ENCODE measurements around the gene PCSK4. TPM values are rescaled to one million over a fixed set of nuclear protein-coding genes. Genes with fewer than 3 reads are reported as not detected.

The PCSK4 gene
- polyA plus RNA-seq, 1 donor, result 1.4 TPM

DNA sequence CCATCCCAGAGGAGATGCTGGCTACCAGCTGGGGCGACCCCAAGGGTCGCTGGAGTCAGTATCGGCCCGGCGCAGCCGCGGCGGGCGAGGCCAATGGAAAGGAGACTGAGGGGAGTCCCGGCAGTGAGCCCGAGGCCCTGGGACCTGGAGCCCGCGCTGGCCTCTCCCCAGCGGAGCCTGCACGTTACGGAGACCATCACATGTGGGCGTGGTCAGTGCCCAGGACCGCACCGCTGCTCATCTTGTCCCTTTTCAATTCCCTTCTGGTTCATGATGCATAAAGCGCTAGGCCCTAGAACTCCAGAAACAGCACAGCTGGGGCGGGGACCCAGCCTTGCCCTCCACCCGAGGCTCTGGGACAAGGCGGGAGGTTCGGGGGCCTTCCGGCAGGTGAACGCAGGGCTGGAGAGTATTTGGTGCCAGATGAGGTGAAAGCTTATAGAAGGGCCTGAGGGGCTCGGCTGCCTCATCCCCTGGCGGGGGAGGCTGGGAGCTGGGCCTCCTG, 19.1 kb downstream of the PCSK4 start:
- DNase-seq (ENCODE audit: low read depth), result no peak

- no peak for DNase-seq (ENCODE audit: low read depth)
Observed at GRCh38 chr19:1470305-1471009, 19.7 kb downstream of the PCSK4 start.

DNA sequence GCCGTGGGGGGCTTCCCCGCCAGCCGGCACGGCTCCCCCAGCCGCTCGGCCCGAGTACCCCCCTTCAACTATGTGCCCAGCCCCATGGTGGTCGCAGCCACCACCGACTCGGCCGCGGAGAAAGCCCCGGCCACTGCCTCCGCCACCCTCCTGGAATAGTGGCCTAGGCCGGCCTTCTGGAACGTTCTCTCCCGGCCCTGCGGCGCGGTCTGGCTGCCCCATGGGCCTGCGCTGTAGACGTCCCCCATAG, 20.2 kb downstream of the PCSK4 start:
- no peak for DNase-seq (ENCODE audit: low read depth)

- DNase-seq (ENCODE audit: low read depth), result no peak
Observed at GRCh38 chr19:1469255-1470054, 20.7 kb downstream of the PCSK4 start.

- DNase-seq (ENCODE audit: low read depth), result no peak
Observed at GRCh38 chr19:1468821-1469254, 21.3 kb downstream of the PCSK4 start.

GRCh38 chr19:1468274-1468820, 21.8 kb downstream of the PCSK4 start:
- DNase-seq (ENCODE audit: low read depth), result no peak

GRCh38 chr19:1467490-1468273, 22.5 kb downstream of the PCSK4 start:
- DNase-seq (ENCODE audit: low read depth), result no peak

DNA sequence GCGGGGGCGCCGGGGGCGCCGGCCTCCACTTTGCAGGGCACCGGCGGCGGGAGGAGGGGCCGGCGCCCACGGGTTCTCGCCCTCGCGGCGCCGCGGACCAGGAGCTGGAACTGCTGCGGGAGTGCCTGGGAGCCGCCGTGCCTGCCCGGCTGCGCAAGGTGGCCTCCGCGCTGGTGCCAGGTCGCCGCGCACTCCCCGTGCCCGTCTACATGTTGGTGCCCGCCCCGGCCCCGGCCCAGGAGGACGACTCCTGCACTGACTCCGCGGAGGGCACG, 23.0 kb downstream of the PCSK4 start:
- DNase-seq (ENCODE audit: low read depth), result no peak

- no peak for DNase-seq (ENCODE audit: low read depth)
Observed at GRCh38 chr19:1466461-1467214, 23.5 kb downstream of the PCSK4 start.

DNA sequence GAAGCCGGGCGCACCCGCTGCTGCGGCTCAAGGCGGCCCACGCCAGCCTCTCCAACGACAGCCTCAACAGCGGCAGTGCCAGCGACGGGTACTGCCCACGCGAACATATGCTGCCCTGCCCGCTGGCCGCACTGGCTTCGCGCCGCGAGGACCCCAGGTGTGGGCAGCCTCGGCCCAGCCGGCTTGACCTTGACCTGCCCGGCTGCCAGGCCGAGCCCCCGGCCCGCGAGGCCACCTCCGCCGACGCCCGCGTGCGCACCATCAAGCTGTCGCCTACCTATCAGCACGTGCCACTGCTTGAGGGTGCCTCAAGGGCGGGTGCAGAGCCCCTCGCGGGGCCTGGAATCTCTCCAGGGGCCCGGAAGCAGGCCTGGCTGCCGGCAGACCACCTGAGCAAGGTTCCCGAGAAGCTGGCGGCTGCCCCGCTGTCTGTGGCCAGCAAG, 24.1 kb downstream of the PCSK4 start:
- DNase-seq (ENCODE audit: low read depth), result no peak

DNA sequence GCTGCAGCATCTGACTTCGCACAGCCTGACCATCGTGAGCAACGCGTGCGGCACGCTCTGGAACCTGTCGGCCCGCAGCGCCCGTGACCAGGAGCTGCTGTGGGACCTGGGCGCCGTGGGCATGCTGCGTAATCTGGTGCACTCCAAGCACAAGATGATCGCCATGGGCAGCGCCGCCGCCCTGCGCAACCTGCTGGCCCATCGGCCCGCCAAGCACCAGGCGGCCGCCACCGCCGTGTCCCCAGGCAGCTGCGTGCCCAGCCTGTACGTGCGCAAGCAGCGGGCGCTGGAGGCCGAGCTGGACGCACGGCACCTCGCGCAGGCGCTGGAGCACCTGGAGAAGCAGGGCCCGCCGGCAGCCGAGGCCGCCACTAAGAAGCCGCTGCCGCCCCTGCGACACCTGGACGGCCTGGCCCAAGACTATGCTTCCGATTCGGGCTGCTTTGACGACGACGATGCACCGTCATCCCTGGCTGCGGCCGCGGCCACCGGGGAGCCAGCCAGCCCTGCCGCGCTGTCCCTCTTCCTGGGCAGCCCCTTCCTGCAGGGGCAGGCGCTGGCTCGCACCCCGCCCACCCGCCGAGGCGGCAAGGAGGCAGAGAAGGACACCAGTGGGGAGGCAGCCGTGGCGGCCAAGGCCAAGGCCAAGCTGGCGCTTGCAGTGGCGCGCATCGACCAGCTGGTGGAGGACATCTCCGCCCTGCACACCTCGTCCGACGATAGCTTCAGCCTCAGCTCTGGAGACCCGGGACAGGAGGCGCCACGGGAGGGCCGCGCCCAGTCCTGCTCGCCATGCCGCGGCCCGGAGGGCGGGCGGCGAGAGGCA, 24.7 kb downstream of the PCSK4 start:
- no peak for DNase-seq (ENCODE audit: low read depth)

DNA sequence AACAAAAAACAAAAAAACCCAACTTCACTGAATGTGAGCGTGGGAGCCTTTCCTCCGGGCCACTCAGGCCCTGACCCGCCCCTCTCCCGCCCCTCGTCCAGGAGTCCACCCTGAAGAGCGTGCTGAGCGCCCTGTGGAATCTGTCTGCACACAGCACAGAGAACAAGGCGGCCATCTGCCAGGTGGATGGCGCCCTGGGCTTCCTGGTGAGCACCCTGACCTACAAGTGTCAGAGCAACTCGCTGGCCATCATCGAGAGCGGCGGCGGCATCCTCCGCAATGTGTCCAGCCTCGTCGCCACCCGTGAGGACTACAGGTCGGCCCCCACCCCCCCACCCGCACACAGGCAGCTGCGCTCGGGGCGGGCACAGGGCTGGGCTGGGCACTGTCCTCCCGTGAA, 28.3 kb downstream of the PCSK4 start:
- no peak for DNase-seq (ENCODE audit: low read depth)

- no peak for DNase-seq (ENCODE audit: low read depth)
Observed at GRCh38 chr19:1460033-1460995, 29.8 kb downstream of the PCSK4 start.

DNA sequence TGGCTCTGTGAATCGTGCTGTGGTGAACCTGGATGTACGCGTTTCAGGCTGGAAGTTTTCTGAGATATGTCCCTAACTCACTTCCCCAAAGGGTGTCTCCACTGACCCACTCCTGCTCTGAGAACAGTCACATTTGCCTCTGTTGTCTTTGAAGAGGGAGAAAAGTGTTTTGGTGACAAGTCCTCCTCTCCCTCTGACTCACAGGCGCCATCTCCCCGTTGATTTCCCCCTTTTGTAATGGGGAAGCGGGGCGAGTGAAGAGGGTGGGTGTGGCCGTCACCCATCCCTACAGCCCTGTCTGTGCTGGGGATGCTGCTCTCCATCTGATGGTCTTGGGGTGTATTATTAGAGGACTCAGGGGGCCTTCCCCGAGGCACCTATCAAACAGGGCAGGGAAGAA, 30.7 kb downstream of the PCSK4 start:
- no peak for DNase-seq (ENCODE audit: low read depth)

DNA sequence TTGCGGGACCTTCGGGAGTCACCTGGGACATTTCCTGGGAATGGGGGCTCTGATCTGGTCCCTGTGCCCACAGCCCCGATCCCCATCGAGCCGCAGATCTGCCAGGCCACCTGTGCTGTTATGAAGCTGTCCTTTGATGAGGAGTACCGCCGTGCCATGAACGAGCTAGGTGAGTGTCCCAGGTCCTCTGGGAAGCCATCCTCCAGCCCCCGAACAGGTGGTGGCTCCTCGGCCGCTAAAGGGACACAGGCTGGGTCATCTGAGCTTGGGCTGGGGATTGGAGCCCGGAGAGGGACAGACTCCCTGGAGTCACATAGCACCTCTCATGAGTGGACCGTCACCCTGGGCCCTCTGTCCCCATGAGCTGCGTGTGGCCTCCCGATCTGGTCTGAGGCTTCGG, 32.3 kb downstream of the PCSK4 start:
- DNase-seq (ENCODE audit: low read depth), result no peak

DNA sequence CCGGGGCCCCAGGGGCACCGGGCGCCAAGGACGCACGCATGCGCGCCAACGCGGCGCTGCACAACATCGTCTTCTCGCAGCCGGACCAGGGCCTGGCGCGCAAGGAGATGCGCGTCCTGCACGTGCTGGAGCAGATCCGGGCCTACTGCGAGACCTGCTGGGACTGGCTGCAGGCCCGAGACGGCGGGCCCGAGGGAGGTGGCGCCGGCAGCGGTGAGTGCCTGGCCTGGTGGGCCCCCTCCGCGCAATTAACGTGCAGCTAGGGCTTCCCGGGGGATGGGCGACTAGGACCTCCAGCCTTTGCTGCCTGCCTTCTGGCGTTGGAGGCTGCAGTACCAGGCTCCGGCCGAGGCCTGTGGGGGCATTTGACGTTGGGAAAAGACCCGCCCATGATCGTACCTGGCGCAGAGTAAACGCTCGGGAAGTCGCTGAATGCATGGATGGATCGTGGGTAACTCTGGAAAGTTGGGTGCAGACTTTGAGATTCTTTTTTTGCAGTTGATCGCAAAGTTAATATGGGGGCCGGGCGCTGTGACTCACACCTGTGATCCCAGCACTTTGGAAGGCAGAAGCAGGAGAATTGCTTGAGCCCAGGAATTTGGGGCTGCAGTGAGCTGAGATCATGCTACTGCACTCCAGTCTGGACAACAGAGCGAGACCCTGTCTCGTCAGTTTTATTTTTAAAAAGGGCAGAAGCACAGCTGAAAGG, 33.0 kb downstream of the PCSK4 start:
- no peak for DNase-seq (ENCODE audit: low read depth)

DNA sequence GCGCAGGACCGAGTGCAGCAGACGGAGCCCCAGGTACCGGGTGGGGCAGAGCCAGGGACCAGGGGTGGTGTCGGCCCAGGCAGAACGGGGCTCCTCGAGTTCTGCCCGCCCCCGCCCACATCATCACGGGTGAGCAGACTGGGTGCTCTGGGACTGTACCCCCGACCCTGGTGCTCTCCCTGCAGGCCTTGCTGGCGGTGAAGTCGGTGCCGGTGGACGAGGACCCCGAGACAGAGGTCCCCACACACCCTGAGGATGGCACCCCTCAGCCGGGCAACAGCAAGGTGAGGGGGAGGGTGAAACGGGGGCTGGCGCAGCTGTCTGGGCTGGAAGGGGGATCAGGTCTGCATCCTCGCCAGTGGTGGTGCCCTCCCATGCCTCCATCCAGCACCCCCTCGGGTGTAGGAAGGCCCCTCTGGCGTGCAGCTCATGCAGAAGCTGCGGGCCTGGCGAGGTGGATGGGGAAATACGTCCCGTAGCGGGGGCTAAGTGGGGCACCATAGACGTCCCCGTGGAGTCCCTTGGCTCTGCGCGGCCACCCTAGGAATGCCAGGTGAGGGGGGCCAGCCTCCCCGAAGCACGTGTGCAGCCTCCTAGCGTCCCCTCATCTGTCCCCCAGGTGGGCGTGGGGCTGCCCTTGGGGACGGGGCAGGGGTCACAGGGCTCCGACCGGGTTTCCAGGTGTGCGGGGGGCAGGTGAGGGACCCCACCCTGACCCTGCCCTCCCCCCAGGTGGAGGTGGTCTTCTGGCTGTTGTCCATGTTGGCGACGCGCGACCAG, 33.8 kb downstream of the PCSK4 start:
- DNase-seq (ENCODE audit: low read depth), result no peak

Measured in forelimb muscle (tissue), 1 donor.